Astrocyte (in vitro differentiated cells and primary cell): ENCODE results near the gene HGS.

Experiments
- CTCF ChIP-seq: IDR thresholded peaks from 2 replicates; pipeline ENCODE4 v1.5.1; 2011; ENCODE audit warnings: low read depth, mild to moderate bottlenecking, inconsistent platforms, low read length, moderate library complexity; ENCODE audit not compliant: insufficient read depth
- EZH2 ChIP-seq: IDR thresholded peaks from 2 replicates; pipeline ENCODE4 v1.6.1; 2012; ENCODE audit warnings: mild to moderate bottlenecking, low read length, inconsistent platforms; ENCODE audit not compliant: insufficient read depth

GRCh38 chr17:81715107-81715871 is 31.5 kb downstream of the HGS start:
- TF ChIP-seq CTCF (no peak), EZH2 (no peak)
